HepG2 (cell line): ENCODE results near the gene PPP1R9B. TPM values are rescaled to one million over a fixed set of nuclear protein-coding genes. Genes with fewer than 3 reads are reported as not detected.

Source experiments
- AFF4 ChIP-seq: sonication (generic); formaldehyde crosslinking; IDR thresholded peaks from 2 replicates; pipeline ENCODE4 v1.4.0; 2020; ENCODE audit warnings: missing genetic modification reagents
- E2F1 ChIP-seq: sonication (generic); formaldehyde crosslinking; IDR thresholded peaks from 2 replicates; pipeline ENCODE4 v1.5.0; 2020; ENCODE audit warnings: missing genetic modification reagents
- FLYWCH1 ChIP-seq: sonication (generic); formaldehyde crosslinking; IDR thresholded peaks from 2 replicates; pipeline ENCODE4 v1.8.1; 2023; ENCODE audit warnings: mild to moderate bottlenecking, missing genetic modification reagents
- FUBP1 ChIP-seq: sonication (generic); formaldehyde crosslinking; IDR thresholded peaks from 2 replicates; pipeline ENCODE4 v1.5.1; 2020; ENCODE audit warnings: missing genetic modification reagents, mild to moderate bottlenecking, borderline replicate concordance
- MXI1 ChIP-seq: IDR thresholded peaks from 3 replicates; pipeline ENCODE4 v1.6.1; 2012; ENCODE audit warnings: low read depth, low read length, inconsistent platforms, borderline replicate concordance
- PLRG1 ChIP-seq: fragments of 450-650 bp; conservative IDR thresholded peaks from 2 replicates; pipeline ENCODE4 v1.6.1; 2016
- SMAD3 ChIP-seq: sonication (generic); formaldehyde crosslinking; IDR thresholded peaks from 2 replicates; pipeline ENCODE4 v1.4.0; 2020; ENCODE audit warnings: missing genetic modification reagents
- SMAD9 ChIP-seq: sonication (generic); formaldehyde crosslinking; IDR thresholded peaks from 2 replicates; pipeline ENCODE4 v1.5.1; 2020; ENCODE audit warnings: mild to moderate bottlenecking, missing genetic modification reagents
- TARDBP ChIP-seq: sonication (generic); formaldehyde crosslinking; IDR thresholded peaks from 2 replicates; pipeline ENCODE4 v1.8.0; 2022; ENCODE audit warnings: mild to moderate bottlenecking, missing genetic modification reagents
- TRIM22 ChIP-seq: fragments of 450-650 bp; IDR thresholded peaks from 2 replicates; pipeline ENCODE4 v1.6.1; 2017
- ZBED4 ChIP-seq: sonication (generic); formaldehyde crosslinking; IDR thresholded peaks from 2 replicates; pipeline ENCODE4 v1.4.0; 2020; ENCODE audit warnings: missing genetic modification reagents, borderline replicate concordance
- ZNF251 ChIP-seq: sonication (generic); formaldehyde crosslinking; IDR thresholded peaks from 2 replicates; pipeline ENCODE4 v1.9.0; 2021; ENCODE audit warnings: mild to moderate bottlenecking, missing genetic modification reagents
- ZNF3 ChIP-seq: IDR thresholded peaks from 2 replicates; pipeline ENCODE4 v1.7.0; 2017; ENCODE audit warnings: inconsistent platforms
- ZNF558 ChIP-seq: sonication (generic); formaldehyde crosslinking; IDR thresholded peaks from 2 replicates; pipeline ENCODE4 v1.9.0; 2022; ENCODE audit warnings: mild to moderate bottlenecking, missing genetic modification reagents, borderline replicate concordance
- ZNF576 ChIP-seq: sonication (generic); formaldehyde crosslinking; IDR thresholded peaks from 2 replicates; pipeline ENCODE4 v1.4.0; 2020; ENCODE audit warnings: mild to moderate bottlenecking, missing genetic modification reagents
- ZSCAN22 ChIP-seq: sonication (generic); formaldehyde crosslinking; IDR thresholded peaks from 2 replicates; pipeline ENCODE4 v1.4.0; 2020; ENCODE audit warnings: mild to moderate bottlenecking, missing genetic modification reagents
- polyA plus RNA-seq, 8 experiments: library from polyadenylated mRNA; depleted of rRNA in 3 of 8; stranded (reverse) in 7 of 8; unstranded in 1 of 8; fragments of >200 nt; fragmentation: Illumina TruSeq in 4 of 8; extraction: Trizol in 4 of 8; gene quantifications; 2 replicates each; pipeline versions ENCODE4 v1.2.1 to v1.2.3, GENCODE V29; 2011 to 2016; ENCODE audit warnings: low read depth in 4 of 8, missing spikeins in 1 of 8, mixed read lengths in 1 of 8; ENCODE audit not compliant: insufficient read depth in 1 of 8
- total RNA-seq, 5 experiments: library from RNA; depleted of rRNA; stranded (reverse); fragments of >200 nt; fragmentation: Illumina TruSeq; extraction: Trizol; gene quantifications; 2 replicates each; pipeline ENCODE4 v1.2.3, GENCODE V29; 2016; ENCODE audit warnings: low read depth in 1 of 5

PPP1R9B gene
- total and polyA plus RNA-seq, 2 of the 13 experiments (the other 11 are each of a cell fraction or from before 2014, with no cell fraction given), result 9.4 to 15.8 TPM

- TF ChIP-seq PLRG1, result no peak
- TF ChIP-seq FLYWCH1 (CRISPR knock-in tag), result no peak; the same call in 1 of the 2 replicates
- TF ChIP-seq ZNF576 (CRISPR knock-in tag), result 0 out of 2 replicates have a peak, but pooled peaks have one; percentile 54
- no peak for TF ChIP-seq E2F1 (CRISPR knock-in tag)
- no peak for TF ChIP-seq SMAD3
- no peak for TF ChIP-seq ZNF251 (CRISPR knock-in tag)
- TF ChIP-seq SMAD9 (CRISPR knock-in tag), result no peak
- TF ChIP-seq FUBP1 (CRISPR knock-in tag), result no peak
- TF ChIP-seq ZSCAN22 (CRISPR knock-in tag), result no peak
- TF ChIP-seq TARDBP (CRISPR knock-in tag), result peak; percentile 61; the same call in 1 of the 2 replicates
- no peak for TF ChIP-seq ZBED4 (CRISPR knock-in tag)
- no peak for TF ChIP-seq ZNF3 (CRISPR knock-in tag)
- TF ChIP-seq MXI1, result peak; percentile 44; the same call in 1 of the 3 replicates
- TF ChIP-seq TRIM22, result no peak
- TF ChIP-seq ZNF558, result no peak
- TF ChIP-seq AFF4, result no peak
These were observed 792 bp downstream of the PPP1R9B start (continued) for GRCh38 chr17:50149417-50150353.
